ENCODE results near the gene UCK2.

DNA sequence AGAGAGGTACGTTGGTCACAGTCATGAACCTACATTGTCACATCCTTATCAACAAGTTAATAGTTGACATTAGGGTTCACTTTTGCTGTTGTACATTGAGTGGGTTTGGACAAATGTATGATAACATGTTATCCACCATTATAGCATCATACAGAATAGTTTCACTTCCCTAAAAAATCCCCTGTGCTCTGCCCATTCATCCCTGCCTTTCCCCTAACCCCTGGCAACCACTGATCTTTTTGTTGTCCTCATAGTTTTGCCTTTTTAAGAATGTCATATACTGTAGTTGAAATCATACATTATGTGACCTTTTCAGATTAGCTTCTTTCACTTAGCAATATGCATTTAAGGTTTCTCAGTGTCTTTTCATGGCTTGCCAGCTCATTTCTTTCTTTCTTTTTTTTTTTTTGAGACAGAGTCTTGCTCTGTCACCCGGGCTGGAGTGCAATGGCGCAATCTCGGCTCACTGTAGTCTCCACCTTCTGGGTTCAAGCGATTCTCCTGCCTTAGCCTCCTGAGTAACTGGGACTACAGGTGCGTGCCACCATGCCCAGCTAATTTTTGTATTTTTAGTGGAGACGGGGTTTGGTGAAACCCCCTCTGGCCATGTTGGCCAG, 50.6 kb downstream of the UCK2 start:
- TF ChIP-seq GATA2 (IDR thresholded peaks at IDR 0.05; ENCODE audit: low read depth, low read length) (no peak), GATA3 (IDR thresholded peaks at IDR 0.05; ENCODE audit: low read depth, low read length) (no peak)

Data from SH-SY5Y (cell line).